ENCODE measurements around the gene HAAO. TPM values are rescaled to one million over a fixed set of nuclear protein-coding genes. Genes with fewer than 3 reads are reported as not detected.

The HAAO gene
- total RNA-seq, 1 experiment from 2014 or later = 2.2 TPM

- intact Hi-C loops (cut with micrococcal nuclease; ENCODE audit: unreplicated experiment) = no loop called here
Measured at GRCh38 chr2:42744545-42745082, 47.8 kb downstream of the HAAO start.

GRCh38 chr2:42743659-42743990 is 48.8 kb downstream of the HAAO start:
- Mint-ChIP-seq H3K9me3 (ENCODE audit: low read depth, unreplicated experiment) (no peaks in the 10 kb centered on the region), H3K4me3 (ENCODE audit: low read depth, unreplicated experiment) (no peak overlapping the region), H3K27me3 (ENCODE audit: unreplicated experiment) (no peaks in the 10 kb centered on the region), H3K4me1 (ENCODE audit: low read depth, unreplicated experiment) (no peaks in the 10 kb centered on the region), H3K27ac (ENCODE audit: unreplicated experiment) (no peak overlapping the region), H3K36me3 (ENCODE audit: insufficient read depth, unreplicated experiment) (no peaks in the 10 kb centered on the region)
- no TSS peak for BruUV-seq (replicated peaks)
- CTCF ChIA-PET = no interaction called here
- intact Hi-C loops (cut with micrococcal nuclease; ENCODE audit: unreplicated experiment) = no loop called here
- TF ChIP-seq CTCF (IDR thresholded peaks at IDR 0.05; ENCODE audit: unreplicated experiment) = no peak
- DNase-seq = no peak

More at GRCh38 chr2:42744545-42745082, 47.8 kb downstream of the HAAO start:
- Mint-ChIP-seq H3K4me3 (ENCODE audit: low read depth, unreplicated experiment) (no peak overlapping the region), H3K9me3 (ENCODE audit: low read depth, unreplicated experiment) (no peaks in the 10 kb centered on the region), H3K36me3 (ENCODE audit: insufficient read depth, unreplicated experiment) (no peaks in the 10 kb centered on the region), H3K4me1 (ENCODE audit: low read depth, unreplicated experiment) (no peaks in the 10 kb centered on the region), H3K27me3 (ENCODE audit: unreplicated experiment) (no peaks in the 10 kb centered on the region), H3K27ac (ENCODE audit: unreplicated experiment) (no peak overlapping the region)
- no peak for TF ChIP-seq CTCF (IDR thresholded peaks at IDR 0.05; ENCODE audit: unreplicated experiment)
- no TSS peak for BruUV-seq (replicated peaks)
- no peak for DNase-seq
- CTCF ChIA-PET = interaction anchor here (0.5 to 1.5 kb wide), 2 partner anchors 13 to 163 kb away, joined by 3 to 4 read pairs; no protein-coding TSS in a partner anchor

GRCh38 chr2:42742740-42743658 is 49.4 kb downstream of the HAAO start:
- CTCF ChIA-PET = interaction anchor here (0.7 kb wide), 1 partner anchor 652 kb away, joined by 3 read pairs; no protein-coding TSS in a partner anchor
- Mint-ChIP-seq H3K4me3 (ENCODE audit: low read depth, unreplicated experiment) (no peak overlapping the region), H3K4me1 (ENCODE audit: low read depth, unreplicated experiment) (no peaks in the 10 kb centered on the region), H3K9me3 (ENCODE audit: low read depth, unreplicated experiment) (no peaks in the 10 kb centered on the region), H3K27ac (ENCODE audit: unreplicated experiment) (no peak overlapping the region), H3K27me3 (ENCODE audit: unreplicated experiment) (no peaks in the 10 kb centered on the region), H3K36me3 (ENCODE audit: insufficient read depth, unreplicated experiment) (no peaks in the 10 kb centered on the region)
- DNase-seq = no peak
- intact Hi-C loops (cut with micrococcal nuclease; ENCODE audit: unreplicated experiment) = no loop called here
- BruUV-seq (replicated peaks) = no TSS peak
- no peak for TF ChIP-seq CTCF (IDR thresholded peaks at IDR 0.05; ENCODE audit: unreplicated experiment)

GRCh38 chr2:42741140-42741539 is 51.2 kb downstream of the HAAO start:
- no peak for DNase-seq
- peaks cover 3% of the 10 kb centered on the region for H3K9me3 Mint-ChIP-seq (ENCODE audit: low read depth, unreplicated experiment)
- H3K27me3 Mint-ChIP-seq (ENCODE audit: unreplicated experiment) = no peaks in the 10 kb centered on the region
- CTCF ChIA-PET = no interaction called here
- no peak overlapping the region for H3K4me3 Mint-ChIP-seq (ENCODE audit: low read depth, unreplicated experiment)
- H3K27ac Mint-ChIP-seq (ENCODE audit: unreplicated experiment) = no peak overlapping the region
- TF ChIP-seq CTCF (IDR thresholded peaks at IDR 0.05; ENCODE audit: unreplicated experiment) = no peak
- no peaks in the 10 kb centered on the region for H3K4me1 Mint-ChIP-seq (ENCODE audit: low read depth, unreplicated experiment)
- no peaks in the 10 kb centered on the region for H3K36me3 Mint-ChIP-seq (ENCODE audit: insufficient read depth, unreplicated experiment)
- intact Hi-C loops (cut with micrococcal nuclease; ENCODE audit: unreplicated experiment) = no loop called here
- BruUV-seq (replicated peaks) = no TSS peak
